ENCODE data around the gene CWC27.
"Not testable (repeated sequence)": the region's sequence is repeated elsewhere in the genome, so short reads cannot be mapped to it uniquely, and the experiment has no call there.

The CWC27 gene

DNA sequence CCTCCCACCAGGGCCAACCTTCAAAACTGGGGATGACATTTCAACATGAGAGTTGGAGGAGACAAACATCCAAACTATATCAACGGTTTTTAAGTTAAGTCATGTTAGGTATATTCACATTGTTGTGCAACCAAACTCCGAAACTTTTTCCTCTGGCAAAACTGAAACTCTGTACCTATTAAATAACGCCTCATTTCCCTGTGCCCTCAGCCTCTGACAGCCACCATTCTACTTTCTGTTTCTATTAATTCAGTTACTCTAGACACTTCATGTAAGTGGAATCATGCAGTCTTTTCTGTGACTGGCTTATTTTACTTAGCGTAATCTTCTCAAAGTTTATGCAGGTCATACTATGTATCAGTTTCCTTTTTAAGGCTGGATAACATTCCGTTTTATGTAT is 85.0 kb downstream of the CWC27 start:
- DNase-seq = no peak

GRCh38 chr5:64854855-64855254 is 86.1 kb downstream of the CWC27 start:
- no peak for DNase-seq

GRCh38 chr5:64859881-64860280 is 91.2 kb downstream of the CWC27 start:
- no peak for DNase-seq

GRCh38 chr5:64861281-64861680 is 92.6 kb downstream of the CWC27 start:
- DNase-seq = no peak

GRCh38 chr5:64864171-64864570 is 95.4 kb downstream of the CWC27 start:
- DNase-seq = no peak

- no peak for DNase-seq
Measured at GRCh38 chr5:64865662-64866061, 96.9 kb downstream of the CWC27 start.

DNA sequence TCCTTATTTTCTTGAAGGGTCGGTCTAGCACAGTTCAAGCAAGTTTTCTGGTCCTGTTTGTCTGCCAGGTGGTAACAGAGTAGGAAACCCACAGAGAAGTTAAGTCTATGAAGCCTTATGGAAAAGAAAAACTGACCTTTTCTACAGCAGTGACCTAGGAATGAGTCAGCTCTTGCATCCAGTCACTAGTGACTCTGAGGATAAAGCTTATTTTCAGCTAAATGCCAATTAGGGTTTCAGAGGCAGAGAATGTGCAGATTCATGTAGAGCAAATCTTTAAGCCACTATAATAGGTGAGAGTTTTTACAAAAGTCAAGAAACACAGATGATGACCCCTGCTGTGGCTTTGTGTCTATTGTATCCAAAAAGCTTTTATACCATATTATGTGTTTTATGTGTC is 100.7 kb downstream of the CWC27 start:
- DNase-seq = peak; percentile 81

GRCh38 chr5:64872044-64872443 is 103.3 kb downstream of the CWC27 start:
- DNase-seq = peak; percentile 22

DNA sequence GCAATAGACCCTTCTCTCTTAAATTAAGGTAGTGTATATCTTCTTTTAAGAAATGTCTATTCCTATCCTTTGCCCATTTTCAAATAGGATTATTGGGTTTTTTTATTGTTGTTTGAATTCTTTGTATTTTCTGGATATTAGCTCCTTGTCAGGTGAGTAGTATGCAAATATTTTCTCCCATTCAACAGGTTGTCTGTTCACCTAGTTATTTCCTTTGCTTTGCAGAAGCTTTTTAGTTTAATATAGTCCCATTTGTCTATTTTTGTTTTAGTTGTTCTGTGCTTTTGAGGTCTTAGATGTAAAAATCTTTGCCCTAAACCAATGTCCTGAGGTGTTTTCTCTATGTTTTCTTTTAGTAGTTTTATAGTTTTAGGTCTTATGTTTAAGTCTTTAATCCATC is 104.7 kb downstream of the CWC27 start:
- DNase-seq = no peak

GRCh38 chr5:64874753-64875152 is 106.0 kb downstream of the CWC27 start:
- DNase-seq = no peak

DNA sequence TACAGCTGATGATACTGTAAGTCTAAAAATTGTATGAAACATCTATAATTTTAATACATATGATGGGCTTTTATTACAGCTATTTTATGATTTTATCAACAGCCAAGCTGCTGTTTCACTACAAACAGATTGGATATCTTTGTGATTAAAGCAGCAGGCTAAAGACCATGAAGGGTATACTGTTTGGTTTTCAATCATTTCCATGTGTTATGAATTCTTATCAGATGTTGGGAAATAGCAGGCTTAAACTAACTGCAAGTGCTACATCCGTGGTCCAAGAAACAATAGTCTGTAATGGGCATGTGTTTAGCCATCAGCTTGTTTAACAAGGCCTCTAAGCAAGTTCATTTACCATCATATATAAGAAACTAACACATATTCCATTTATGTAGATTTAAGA is 107.5 kb downstream of the CWC27 start:
- DNase-seq = no peak

DNA sequence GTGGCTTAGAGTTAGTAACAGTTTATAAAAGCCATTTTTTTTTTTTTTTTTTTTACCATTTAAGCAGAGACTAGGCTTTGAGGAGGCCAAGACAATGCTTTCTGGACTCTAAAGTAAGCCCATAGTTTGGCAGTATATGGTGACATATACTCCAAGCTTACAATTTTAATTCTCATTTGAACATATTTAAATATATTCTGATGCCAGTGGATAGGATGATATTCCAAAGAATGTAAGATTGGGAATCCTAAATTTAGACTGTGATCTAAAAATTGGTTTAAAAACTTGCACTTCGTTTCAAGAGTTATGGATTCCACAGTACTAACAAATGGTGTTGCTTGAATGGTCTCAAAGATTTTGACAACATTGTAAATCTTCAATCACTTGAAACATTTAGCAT is 112.1 kb downstream of the CWC27 start:
- no peak for DNase-seq

GRCh38 chr5:64883912-64884311 is 115.2 kb downstream of the CWC27 start:
- DNase-seq = no peak

GRCh38 chr5:64884541-64884940 is 115.8 kb downstream of the CWC27 start:
- DNase-seq = no peak

GRCh38 chr5:64887910-64888309 is 119.2 kb downstream of the CWC27 start:
- DNase-seq = no peak

DNA sequence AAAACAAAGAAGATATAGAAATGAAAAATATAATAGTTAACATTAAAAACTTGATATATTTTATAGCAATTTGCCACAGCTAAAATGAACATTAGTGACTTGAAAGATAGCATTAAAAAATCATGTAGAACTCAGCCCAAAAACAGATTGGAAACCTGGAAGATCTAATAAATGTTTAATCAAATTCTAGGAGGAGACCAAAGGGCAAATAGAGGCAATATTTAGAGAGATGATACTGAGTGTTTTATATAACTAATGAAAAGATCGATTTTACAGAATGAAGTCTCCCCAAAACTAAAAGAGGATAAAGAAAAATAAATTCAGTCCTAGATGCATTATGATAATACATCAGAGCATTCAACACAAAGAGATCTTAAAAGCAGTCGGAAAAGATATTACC is 127.0 kb downstream of the CWC27 start:
- DNase-seq = no peak

GRCh38 chr5:64899838-64900237 is 131.1 kb downstream of the CWC27 start:
- DNase-seq = no peak

- no peak for DNase-seq
Measured at GRCh38 chr5:64900618-64901017, 131.9 kb downstream of the CWC27 start.

DNA sequence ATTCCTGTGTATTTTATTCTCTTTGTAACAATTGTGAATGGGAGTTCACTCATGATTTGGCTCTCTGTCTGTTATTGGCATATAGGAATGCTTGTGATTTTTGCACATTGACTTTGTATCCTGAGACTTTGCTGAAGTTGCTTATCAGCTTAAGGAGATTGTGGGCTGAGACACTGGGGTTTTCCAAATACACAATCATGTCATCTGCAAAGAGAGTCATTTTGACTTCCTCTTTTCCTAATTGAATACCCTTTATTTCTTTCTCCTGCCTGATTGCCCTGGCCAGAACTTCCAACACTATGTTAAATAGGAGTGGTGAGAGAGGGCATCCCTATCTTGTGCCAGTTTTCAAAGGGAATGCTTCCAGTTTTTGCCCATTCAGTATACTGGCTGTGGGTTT is 138.7 kb downstream of the CWC27 start:
- DNase-seq = not testable (repeated sequence)

GRCh38 chr5:64914396-64914795 is 145.7 kb downstream of the CWC27 start:
- DNase-seq = no peak

GRCh38 chr5:64918083-64918482 is 149.4 kb downstream of the CWC27 start:
- DNase-seq = no peak

DNA sequence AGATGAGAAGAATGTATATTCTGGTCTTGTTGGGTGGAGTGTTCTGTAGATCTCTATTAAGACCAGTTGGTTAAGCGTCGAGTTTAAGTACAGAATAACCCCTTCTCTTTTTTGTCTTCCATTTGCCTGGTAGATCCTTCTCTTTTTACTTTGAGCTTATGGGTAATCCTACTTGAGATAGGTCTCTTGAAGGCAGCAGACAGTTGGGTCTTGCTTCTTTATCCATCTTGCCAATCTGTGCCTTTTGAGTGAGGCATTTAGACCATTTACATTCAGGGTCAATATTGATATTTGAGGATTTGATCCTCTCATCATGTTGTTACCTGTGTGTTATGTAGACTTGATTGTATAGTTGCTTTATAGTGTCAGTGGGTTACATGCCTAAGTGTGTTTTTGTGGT is 152.7 kb downstream of the CWC27 start:
- DNase-seq = no peak

- no peak for DNase-seq
Measured at GRCh38 chr5:64923151-64923685, 154.5 kb downstream of the CWC27 start.

GRCh38 chr5:64925123-64925522 is 156.4 kb downstream of the CWC27 start:
- no peak for DNase-seq

GRCh38 chr5:64929833-64930232 is 161.1 kb downstream of the CWC27 start:
- no peak for DNase-seq

All from NCI-H2227 treated with DMSO at 0.1 percent for 48 hours (cell line).